WTC11 (cell line): ENCODE measurements around the gene TMUB2. TPM values are rescaled to one million over a fixed set of nuclear protein-coding genes. Genes with fewer than 3 reads are reported as not detected.

Source experiments
- ATAC-seq: fragments of 200-7000 bp; cut with Tn5 transposase; 2 replicates; pipeline ENCODE4 v1.10.0; 2021; ENCODE audit warnings: mild to moderate bottlenecking, moderate library complexity
- CTCF ChIA-PET: fragments of 300-600 bp; sonication (Branson Sonifier 250); formaldehyde crosslinking; loops from one replicate; lab custom pipeline; 2021; ENCODE audit warnings: antibody characterized with exemption; lab: Charles Lee
- POLR2A ChIA-PET: fragments of 350-600 bp; sonication (Branson Sonifier 250); formaldehyde crosslinking; loops from one replicate; lab custom pipeline; 2021; ENCODE audit warnings: antibody characterized with exemption; lab: Charles Lee
- DNase-seq: peaks from one replicate; pipeline ENCODE4 v3.0.0; 2021; ENCODE audit warnings: low spot score
- H3K27ac Mint-ChIP-seq: 2 replicates; pipeline ENCODE4 v1.8.0; 2021; ENCODE audit warnings: mixed read lengths
- H3K27me3 Mint-ChIP-seq: 2 replicates; pipeline ENCODE4 v1.8.0; 2021; ENCODE audit warnings: low read depth, mild to moderate bottlenecking, moderate library complexity, mixed read lengths
- H3K36me3 Mint-ChIP-seq: 2 replicates; pipeline ENCODE4 v1.8.0; 2021; ENCODE audit warnings: mixed read lengths
- H3K4me1 Mint-ChIP-seq: 2 replicates; pipeline ENCODE4 v1.8.0; 2022; ENCODE audit warnings: mixed read lengths
- H3K4me3 Mint-ChIP-seq: 2 replicates; pipeline ENCODE4 v1.8.0; 2021; ENCODE audit warnings: mild to moderate bottlenecking, moderate library complexity, mixed read lengths
- H3K9me3 Mint-ChIP-seq: 2 replicates; pipeline ENCODE4 v1.8.0; 2021; ENCODE audit warnings: mixed read lengths
- CREM ChIP-seq: sonication (generic); formaldehyde crosslinking; IDR thresholded peaks from 2 replicates; pipeline ENCODE4 v1.8.1; 2022; ENCODE audit warnings: mild to moderate bottlenecking, missing genetic modification reagents, moderate library complexity
- FOXK1 ChIP-seq: sonication (generic); formaldehyde crosslinking; IDR thresholded peaks from 2 replicates; pipeline ENCODE4 v1.8.0; 2022; ENCODE audit warnings: mild to moderate bottlenecking, moderate library complexity, missing genetic modification reagents
- KAT7 ChIP-seq: sonication (generic); formaldehyde crosslinking; IDR thresholded peaks from 2 replicates; pipeline ENCODE4 v1.8.1; 2023; ENCODE audit warnings: missing genetic modification reagents, mild to moderate bottlenecking, borderline replicate concordance
- MYBL2 ChIP-seq: sonication (generic); formaldehyde crosslinking; IDR thresholded peaks from 2 replicates; pipeline ENCODE4 v1.8.1; 2023; ENCODE audit warnings: mild to moderate bottlenecking, moderate library complexity, missing genetic modification reagents
- NFYB ChIP-seq: sonication (generic); formaldehyde crosslinking; conservative IDR thresholded peaks from 2 replicates; pipeline ENCODE4 v1.8.0; 2022; ENCODE audit warnings: low read depth, missing genetic modification reagents
- PRRX2 ChIP-seq: fragments of 250-450 bp; sonication (Bioruptor Pico); IDR thresholded peaks from 2 replicates; pipeline ENCODE4 v1.8.0; 2021; ENCODE audit warnings: mild to moderate bottlenecking
- RELA ChIP-seq: sonication (generic); formaldehyde crosslinking; IDR thresholded peaks from 2 replicates; pipeline ENCODE4 v1.8.1; 2022; ENCODE audit warnings: missing genetic modification reagents, mild to moderate bottlenecking, borderline replicate concordance
- SOX15 ChIP-seq: fragments of 250-450 bp; sonication (Bioruptor Pico); IDR thresholded peaks from 2 replicates; pipeline ENCODE4 v1.9.0; 2021; ENCODE audit warnings: mild to moderate bottlenecking
- TEAD1 ChIP-seq: sonication (generic); formaldehyde crosslinking; IDR thresholded peaks from 2 replicates; pipeline ENCODE4 v1.8.0; 2022; ENCODE audit warnings: mild to moderate bottlenecking, missing genetic modification reagents
- ZNF232 ChIP-seq: sonication (generic); formaldehyde crosslinking; IDR thresholded peaks from 2 replicates; pipeline ENCODE4 v1.8.0; 2022; ENCODE audit warnings: mild to moderate bottlenecking, missing genetic modification reagents
- ZNF416 ChIP-seq: fragments of 250-450 bp; sonication (Bioruptor Pico); IDR thresholded peaks from 2 replicates; pipeline ENCODE4 v1.9.0; 2021; ENCODE audit warnings: mild to moderate bottlenecking, inconsistent platforms
- total RNA-seq: library from RNA; stranded (reverse); gene quantifications from 3 replicates; pipeline ENCODE4 v1.2.3, GENCODE V29; 2021
- TF ChIP-seq, protein P1 (sequence below): sonication (generic); formaldehyde crosslinking; IDR thresholded peaks from 2 replicates; pipeline ENCODE4 v1.8.1; 2022; ENCODE audit warnings: low read depth, missing genetic modification reagents, borderline replicate concordance
- TF ChIP-seq, protein P2 (sequence below): sonication (generic); formaldehyde crosslinking; IDR thresholded peaks from 2 replicates; pipeline ENCODE4 v1.8.1; 2022; ENCODE audit warnings: mild to moderate bottlenecking, missing genetic modification reagents, moderate library complexity, borderline replicate concordance
- TF ChIP-seq, protein P3 (sequence below): sonication (generic); formaldehyde crosslinking; IDR thresholded peaks from 2 replicates; pipeline ENCODE4 v1.8.0; 2022; ENCODE audit warnings: missing genetic modification reagents
- TF ChIP-seq, protein P4 (sequence below): fragments of 250-450 bp; sonication (Bioruptor Pico); IDR thresholded peaks from 2 replicates; pipeline ENCODE4 v1.9.0; 2021; ENCODE audit warnings: moderate library complexity, mild to moderate bottlenecking, inconsistent platforms, borderline replicate concordance
- TF ChIP-seq, protein P5 (sequence below): sonication (generic); formaldehyde crosslinking; IDR thresholded peaks from 2 replicates; pipeline ENCODE4 v1.8.0; 2022; ENCODE audit warnings: mild to moderate bottlenecking, missing genetic modification reagents
- TF ChIP-seq, protein P6 (sequence below): sonication (generic); formaldehyde crosslinking; IDR thresholded peaks from 2 replicates; pipeline ENCODE4 v1.8.1; 2023; ENCODE audit warnings: mild to moderate bottlenecking, missing genetic modification reagents

The TMUB2 gene
- total RNA-seq, 1 experiment from 2014 or later = 26.9 TPM

DNA sequence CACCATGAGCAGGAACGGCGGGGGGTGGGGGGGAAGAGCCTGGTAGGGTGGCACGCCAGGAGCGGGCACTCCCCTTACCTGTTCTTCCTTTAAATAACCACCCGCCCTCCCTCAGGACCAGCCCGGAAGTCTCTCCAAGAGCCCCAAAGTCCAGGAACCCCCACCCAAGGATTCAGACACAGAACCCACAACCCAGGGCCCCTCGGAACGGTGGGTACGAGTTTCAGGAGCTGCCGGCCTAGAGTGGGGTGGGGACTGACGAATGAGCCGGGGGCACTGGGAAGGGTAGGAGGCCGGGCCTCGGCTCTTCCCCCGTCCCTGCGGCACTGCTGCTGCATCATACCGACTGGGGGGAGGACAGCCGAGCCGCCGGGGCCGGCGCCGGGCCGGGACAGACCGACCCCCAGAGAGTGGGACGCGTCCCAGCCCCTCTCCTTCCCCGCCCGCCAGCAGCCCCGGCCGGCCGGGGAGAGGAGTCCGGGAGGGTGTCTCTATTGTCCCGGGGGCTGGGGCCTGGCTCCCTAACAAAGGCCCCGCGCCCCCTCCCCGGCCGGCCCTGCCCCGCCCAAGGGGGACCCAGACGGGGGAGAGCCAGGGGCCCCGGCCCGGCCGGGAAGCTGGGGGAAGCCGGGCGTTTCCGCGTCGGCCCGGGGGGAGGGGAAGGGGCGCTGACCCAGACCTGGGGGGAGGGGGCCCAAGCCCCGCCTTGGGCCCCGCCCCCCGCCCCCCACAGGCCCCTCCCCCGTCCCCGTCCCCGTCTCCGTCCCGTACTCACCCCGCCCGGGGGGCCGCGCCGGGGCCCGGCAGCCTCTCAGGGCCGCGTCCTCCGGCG is 12.2 kb downstream of the TMUB2 start:
- TF ChIP-seq ZNF232 (CRISPR knock-in tag) (no peak), TEAD1 (CRISPR knock-in tag) (no peak), MYBL2 (no peak), PRRX2 (no peak), FOXK1 (CRISPR knock-in tag) (no peak), KAT7 (0 out of 2 replicates have a peak, but pooled peaks have one; percentile 53), RELA (CRISPR knock-in tag) (0 out of 2 replicates have a peak, but pooled peaks have one; percentile 26)
- TF ChIP-seq, protein P1, sequence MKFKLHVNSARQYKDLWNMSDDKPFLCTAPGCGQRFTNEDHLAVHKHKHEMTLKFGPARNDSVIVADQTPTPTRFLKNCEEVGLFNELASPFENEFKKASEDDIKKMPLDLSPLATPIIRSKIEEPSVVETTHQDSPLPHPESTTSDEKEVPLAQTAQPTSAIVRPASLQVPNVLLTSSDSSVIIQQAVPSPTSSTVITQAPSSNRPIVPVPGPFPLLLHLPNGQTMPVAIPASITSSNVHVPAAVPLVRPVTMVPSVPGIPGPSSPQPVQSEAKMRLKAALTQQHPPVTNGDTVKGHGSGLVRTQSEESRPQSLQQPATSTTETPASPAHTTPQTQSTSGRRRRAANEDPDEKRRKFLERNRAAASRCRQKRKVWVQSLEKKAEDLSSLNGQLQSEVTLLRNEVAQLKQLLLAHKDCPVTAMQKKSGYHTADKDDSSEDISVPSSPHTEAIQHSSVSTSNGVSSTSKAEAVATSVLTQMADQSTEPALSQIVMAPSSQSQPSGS (CRISPR knock-in tag) = no peak
- TF ChIP-seq, protein P2, sequence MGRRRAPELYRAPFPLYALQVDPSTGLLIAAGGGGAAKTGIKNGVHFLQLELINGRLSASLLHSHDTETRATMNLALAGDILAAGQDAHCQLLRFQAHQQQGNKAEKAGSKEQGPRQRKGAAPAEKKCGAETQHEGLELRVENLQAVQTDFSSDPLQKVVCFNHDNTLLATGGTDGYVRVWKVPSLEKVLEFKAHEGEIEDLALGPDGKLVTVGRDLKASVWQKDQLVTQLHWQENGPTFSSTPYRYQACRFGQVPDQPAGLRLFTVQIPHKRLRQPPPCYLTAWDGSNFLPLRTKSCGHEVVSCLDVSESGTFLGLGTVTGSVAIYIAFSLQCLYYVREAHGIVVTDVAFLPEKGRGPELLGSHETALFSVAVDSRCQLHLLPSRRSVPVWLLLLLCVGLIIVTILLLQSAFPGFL (CRISPR knock-in tag) = no peak
- TF ChIP-seq, protein P3, sequence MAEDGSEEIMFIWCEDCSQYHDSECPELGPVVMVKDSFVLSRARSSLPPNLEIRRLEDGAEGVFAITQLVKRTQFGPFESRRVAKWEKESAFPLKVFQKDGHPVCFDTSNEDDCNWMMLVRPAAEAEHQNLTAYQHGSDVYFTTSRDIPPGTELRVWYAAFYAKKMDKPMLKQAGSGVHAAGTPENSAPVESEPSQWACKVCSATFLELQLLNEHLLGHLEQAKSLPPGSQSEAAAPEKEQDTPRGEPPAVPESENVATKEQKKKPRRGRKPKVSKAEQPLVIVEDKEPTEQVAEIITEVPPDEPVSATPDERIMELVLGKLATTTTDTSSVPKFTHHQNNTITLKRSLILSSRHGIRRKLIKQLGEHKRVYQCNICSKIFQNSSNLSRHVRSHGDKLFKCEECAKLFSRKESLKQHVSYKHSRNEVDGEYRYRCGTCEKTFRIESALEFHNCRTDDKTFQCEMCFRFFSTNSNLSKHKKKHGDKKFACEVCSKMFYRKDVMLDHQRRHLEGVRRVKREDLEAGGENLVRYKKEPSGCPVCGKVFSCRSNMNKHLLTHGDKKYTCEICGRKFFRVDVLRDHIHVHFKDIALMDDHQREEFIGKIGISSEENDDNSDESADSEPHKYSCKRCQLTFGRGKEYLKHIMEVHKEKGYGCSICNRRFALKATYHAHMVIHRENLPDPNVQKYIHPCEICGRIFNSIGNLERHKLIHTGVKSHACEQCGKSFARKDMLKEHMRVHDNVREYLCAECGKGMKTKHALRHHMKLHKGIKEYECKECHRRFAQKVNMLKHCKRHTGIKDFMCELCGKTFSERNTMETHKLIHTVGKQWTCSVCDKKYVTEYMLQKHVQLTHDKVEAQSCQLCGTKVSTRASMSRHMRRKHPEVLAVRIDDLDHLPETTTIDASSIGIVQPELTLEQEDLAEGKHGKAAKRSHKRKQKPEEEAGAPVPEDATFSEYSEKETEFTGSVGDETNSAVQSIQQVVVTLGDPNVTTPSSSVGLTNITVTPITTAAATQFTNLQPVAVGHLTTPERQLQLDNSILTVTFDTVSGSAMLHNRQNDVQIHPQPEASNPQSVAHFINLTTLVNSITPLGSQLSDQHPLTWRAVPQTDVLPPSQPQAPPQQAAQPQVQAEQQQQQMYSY (CRISPR knock-in tag) = no peak
- peaks cover 35% of the 10 kb centered on the region for H3K36me3 Mint-ChIP-seq
- H3K27ac Mint-ChIP-seq = peak overlapping the region; percentile 55; the same call in 1 of the 2 replicates
- peaks cover 22% of the 10 kb centered on the region for H3K4me1 Mint-ChIP-seq
- DNase-seq = peak; percentile 61
- POLR2A ChIA-PET = interaction anchor here (0.6 to 1.2 kb wide), 3 partner anchors 11 to 177 kb away, joined by 3 to 4 read pairs (median 4); no protein-coding TSS in a partner anchor
- no peaks in the 10 kb centered on the region for H3K9me3 Mint-ChIP-seq
- H3K27me3 Mint-ChIP-seq = no peaks in the 10 kb centered on the region
- peak overlapping the region; percentile 71 for H3K4me3 Mint-ChIP-seq
- peak; percentile 6 for ATAC-seq
- CTCF ChIA-PET = interaction anchor here (0.5 to 5.1 kb wide), 17 partner anchors 12 to 383 kb away, joined by 3 to 47 read pairs (median 4); partner anchors contain the start of genes ASB16, FAM171A2 and TMUB2

DNA sequence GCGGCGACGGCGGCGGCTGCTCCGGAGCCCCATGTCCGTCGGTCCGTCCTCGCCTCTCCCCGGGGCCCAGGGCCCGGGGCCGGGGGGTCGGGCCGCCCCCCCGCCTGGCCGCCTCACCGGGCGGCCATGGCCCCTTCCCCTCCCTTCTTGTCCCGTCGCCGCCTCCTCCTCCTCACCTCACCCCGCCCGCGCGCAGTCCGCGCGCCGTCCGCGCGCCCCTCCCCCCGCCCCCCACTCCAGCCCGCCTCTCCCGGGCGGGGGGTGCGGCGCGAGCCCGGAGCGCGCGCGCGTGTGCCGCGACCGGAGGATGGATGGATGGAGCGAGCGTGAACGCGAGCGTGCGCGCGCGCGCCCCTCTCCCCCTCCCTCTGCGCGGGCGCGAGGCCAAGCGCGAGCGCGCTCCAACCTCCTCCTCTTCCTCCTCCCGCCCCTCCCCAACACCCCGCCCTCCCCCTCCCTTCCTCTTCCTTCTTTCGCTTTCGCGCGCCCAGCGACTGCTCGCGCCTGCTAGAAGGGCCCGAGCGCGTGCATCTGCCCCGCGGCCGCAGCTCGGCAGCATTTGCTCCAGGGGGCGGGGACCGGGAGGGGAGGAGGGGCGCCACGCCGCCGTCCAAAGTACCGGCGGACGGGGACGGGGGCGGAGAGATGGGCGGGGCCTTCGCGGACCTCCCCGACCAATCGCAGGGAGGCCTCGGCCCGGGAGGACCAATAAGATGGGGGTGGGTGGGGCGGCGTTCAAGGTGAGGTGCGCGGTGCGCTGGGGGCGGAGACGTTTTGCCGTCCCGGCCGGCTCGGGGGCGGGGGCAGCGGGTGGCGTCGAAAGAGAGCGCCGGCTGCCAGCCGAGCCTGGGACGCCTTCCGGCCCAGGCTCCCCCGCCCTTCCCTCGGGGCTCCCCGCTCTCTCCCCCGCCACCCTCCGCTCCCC is 13.0 kb downstream of the TMUB2 start, which contains the start of gene ATXN7L3:
TSS of gene ATXN7L3 (minus strand) at position 332 of the 925 bp plus-strand sequence. CDS start 1,814 bp downstream, outside the sequence.
- no peaks in the 10 kb centered on the region for H3K27me3 Mint-ChIP-seq
- peaks cover 24% of the 10 kb centered on the region for H3K4me1 Mint-ChIP-seq
- no peaks in the 10 kb centered on the region for H3K9me3 Mint-ChIP-seq
- ATAC-seq (peak; percentile 87), DNase-seq (peak; percentile 100)
- peaks cover 26% of the 10 kb centered on the region for H3K36me3 Mint-ChIP-seq
- H3K27ac Mint-ChIP-seq = peak within 1 kb of the TSS; percentile 98
- POLR2A ChIA-PET = interaction anchor here (1.0 to 1.8 kb wide), 3 partner anchors 12 to 176 kb away, joined by 3 to 9 read pairs (median 4); partner anchors contain the start of gene TMUB2
- CTCF ChIA-PET = interaction anchor here (0.5 to 5.1 kb wide), 13 partner anchors 11 to 176 kb away, joined by 3 to 47 read pairs (median 5); partner anchors contain the start of gene TMUB2
- peak within 1 kb of the TSS; percentile 85 for H3K4me3 Mint-ChIP-seq
- TF ChIP-seq CREM = peak; percentile 60; the same call in 1 of the 2 replicates
- peak; percentile 78 for TF ChIP-seq NFYB (CRISPR knock-in tag)
- TF ChIP-seq TEAD1 (CRISPR knock-in tag) = no peak
- TF ChIP-seq, protein P4, sequence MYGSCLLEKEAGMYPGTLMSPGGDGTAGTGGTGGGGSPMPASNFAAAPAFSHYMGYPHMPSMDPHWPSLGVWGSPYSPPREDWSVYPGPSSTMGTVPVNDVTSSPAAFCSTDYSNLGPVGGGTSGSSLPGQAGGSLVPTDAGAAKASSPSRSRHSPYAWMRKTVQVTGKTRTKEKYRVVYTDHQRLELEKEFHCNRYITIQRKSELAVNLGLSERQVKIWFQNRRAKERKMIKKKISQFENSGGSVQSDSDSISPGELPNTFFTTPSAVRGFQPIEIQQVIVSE (CRISPR knock-in tag) = no peak
- TF ChIP-seq ZNF416 (CRISPR knock-in tag) = 0 out of 2 replicates have a peak, but pooled peaks have one; percentile 31
- TF ChIP-seq, protein P5, sequence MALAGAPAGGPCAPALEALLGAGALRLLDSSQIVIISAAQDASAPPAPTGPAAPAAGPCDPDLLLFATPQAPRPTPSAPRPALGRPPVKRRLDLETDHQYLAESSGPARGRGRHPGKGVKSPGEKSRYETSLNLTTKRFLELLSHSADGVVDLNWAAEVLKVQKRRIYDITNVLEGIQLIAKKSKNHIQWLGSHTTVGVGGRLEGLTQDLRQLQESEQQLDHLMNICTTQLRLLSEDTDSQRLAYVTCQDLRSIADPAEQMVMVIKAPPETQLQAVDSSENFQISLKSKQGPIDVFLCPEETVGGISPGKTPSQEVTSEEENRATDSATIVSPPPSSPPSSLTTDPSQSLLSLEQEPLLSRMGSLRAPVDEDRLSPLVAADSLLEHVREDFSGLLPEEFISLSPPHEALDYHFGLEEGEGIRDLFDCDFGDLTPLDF (CRISPR knock-in tag) = no peak
- TF ChIP-seq SOX15 (CRISPR knock-in tag) = no peak
- TF ChIP-seq, protein P6, sequence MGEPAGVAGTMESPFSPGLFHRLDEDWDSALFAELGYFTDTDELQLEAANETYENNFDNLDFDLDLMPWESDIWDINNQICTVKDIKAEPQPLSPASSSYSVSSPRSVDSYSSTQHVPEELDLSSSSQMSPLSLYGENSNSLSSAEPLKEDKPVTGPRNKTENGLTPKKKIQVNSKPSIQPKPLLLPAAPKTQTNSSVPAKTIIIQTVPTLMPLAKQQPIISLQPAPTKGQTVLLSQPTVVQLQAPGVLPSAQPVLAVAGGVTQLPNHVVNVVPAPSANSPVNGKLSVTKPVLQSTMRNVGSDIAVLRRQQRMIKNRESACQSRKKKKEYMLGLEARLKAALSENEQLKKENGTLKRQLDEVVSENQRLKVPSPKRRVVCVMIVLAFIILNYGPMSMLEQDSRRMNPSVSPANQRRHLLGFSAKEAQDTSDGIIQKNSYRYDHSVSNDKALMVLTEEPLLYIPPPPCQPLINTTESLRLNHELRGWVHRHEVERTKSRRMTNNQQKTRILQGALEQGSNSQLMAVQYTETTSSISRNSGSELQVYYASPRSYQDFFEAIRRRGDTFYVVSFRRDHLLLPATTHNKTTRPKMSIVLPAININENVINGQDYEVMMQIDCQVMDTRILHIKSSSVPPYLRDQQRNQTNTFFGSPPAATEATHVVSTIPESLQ = no peak
